ENCODE results near the gene HEYL. TPM values are rescaled to one million over a fixed set of nuclear protein-coding genes. Genes with fewer than 3 reads are reported as not detected.

The HEYL gene
- polyA plus RNA-seq, 1 of the 3 experiments (the other 2 are of a cell fraction): not detected

- no peaks in the 10 kb centered on the region for H3F3A ChIP-seq (replicated peaks; ENCODE audit: insufficient read depth)
- DNase-seq: no peak
- ChIA-PET CTCF (interaction anchor here (0.6 to 15.4 kb wide), 3 partner anchors 7 to 69 kb away, joined by 3 to 459 read pairs (median 4); no protein-coding TSS in a partner anchor), POLR2A (no interaction called here)
- no peaks in the 10 kb centered on the region for H3K36me3 ChIP-seq (replicated peaks in 1 of 2; ENCODE audit: control insufficient read depth in 1 of 2, insufficient read depth in 2 of 2, low read length in 1 of 2)
- H3K9me2 ChIP-seq: no peaks in the 10 kb centered on the region
- 75% methylated on average over 1 of the region's 1 CpG for WGBS (ENCODE audit: low lambda C conversion rate)
- H3K9ac ChIP-seq: no peak overlapping the region
- H3K4me3 ChIP-seq (ENCODE audit: low read depth in 2 of 2, low read length in 1 of 2): no peak overlapping the region
- no peaks in the 10 kb centered on the region for H4K20me1 ChIP-seq (ENCODE audit: insufficient read depth)
- H3K27me3 ChIP-seq (ENCODE audit: insufficient read depth): no peaks in the 10 kb centered on the region
- H3K4me2 ChIP-seq: no peak overlapping the region
- H3K4me1 ChIP-seq (ENCODE audit: control insufficient read depth in 1 of 2, insufficient read depth in 2 of 2, low read depth in 1 of 2, low read length in 1 of 2): peaks cover 0 to 55% of the 10 kb centered on the region in 2 experiments; a peak in 2 of 4 replicates
- no peak overlapping the region for H3K27ac ChIP-seq (ENCODE audit: low read depth in 2 of 2, low read length in 1 of 2)
- TF ChIP-seq USF2 (IDR thresholded peaks at IDR 0.05; ENCODE audit: borderline replicate concordance, low read depth, low read length): no peak
- TF ChIP-seq GABPA (IDR thresholded peaks at IDR 0.05; ENCODE audit: low read depth): no peak
- no peak for TF ChIP-seq USF1 (IDR thresholded peaks at IDR 0.05; ENCODE audit: borderline replicate concordance, low read depth)
- H3K9me3 ChIP-seq: no peaks in the 10 kb centered on the region
- no peaks in the 10 kb centered on the region for H3K79me2 ChIP-seq (ENCODE audit: insufficient read depth)
- H2AFZ ChIP-seq (ENCODE audit: low read depth): no peak overlapping the region
Observed at GRCh38 chr1:39650431-39650830, 11.0 kb upstream of the HEYL start.

- DNase-seq: no peak
- POLR2A ChIA-PET: interaction anchor here (0.6 kb wide), 1 partner anchor 20 kb away, joined by 5 read pairs; no protein-coding TSS in a partner anchor
- 73% methylated on average over 2 of the region's 2 CpGs for WGBS (ENCODE audit: low lambda C conversion rate)
- TF ChIP-seq EP300 (IDR thresholded peaks at IDR 0.05; ENCODE audit: borderline replicate concordance in 1 of 2, low read depth in 1 of 2, low read length in 1 of 2) (no peak), PBX3 (IDR thresholded peaks at IDR 0.05) (no peak), FOXJ3 (CRISPR knock-in tag; IDR thresholded peaks at IDR 0.05) (no peak), RAD21 (IDR thresholded peaks at IDR 0.05; ENCODE audit: low read length) (no peak), IRF3 (IDR thresholded peaks at IDR 0.05; ENCODE audit: low read depth, low read length) (no peak), CHD2 (IDR thresholded peaks at IDR 0.05; ENCODE audit: low read length, partially characterized antibody) (no peak), CTCF (IDR thresholded peaks at IDR 0.05) (no peak), TCF12 (IDR thresholded peaks at IDR 0.05) (no peak), EZH2phosphoT487 (IDR thresholded peaks at IDR 0.05; ENCODE audit: borderline replicate concordance, low read depth) (no peak), RCOR1 (IDR thresholded peaks at IDR 0.05; ENCODE audit: low read length) (no peak), RXRA (IDR thresholded peaks at IDR 0.05; ENCODE audit: borderline replicate concordance, low read depth) (no peak), NFIC (IDR thresholded peaks at IDR 0.05; ENCODE audit: borderline replicate concordance) (no peak)
- Histone ChIP-seq H3F3A (replicated peaks; ENCODE audit: insufficient read depth) (no peaks in the 10 kb centered on the region), H3K36me3 (replicated peaks in 1 of 2; ENCODE audit: control insufficient read depth in 1 of 2, insufficient read depth in 2 of 2, low read length in 1 of 2) (no peaks in the 10 kb centered on the region), H3K4me2 (no peak overlapping the region), H4K20me1 (ENCODE audit: insufficient read depth) (no peaks in the 10 kb centered on the region), H3K9ac (no peak overlapping the region), H2AFZ (ENCODE audit: low read depth) (no peak overlapping the region), H3K9me3 (no peaks in the 10 kb centered on the region), H3K27ac (ENCODE audit: low read depth in 2 of 2, low read length in 1 of 2) (no peak overlapping the region), H3K4me1 (ENCODE audit: control insufficient read depth in 1 of 2, insufficient read depth in 2 of 2, low read depth in 1 of 2, low read length in 1 of 2) (peaks cover 0 to 55% of the 10 kb centered on the region in 2 experiments; a peak in 2 of 4 replicates), H3K4me3 (ENCODE audit: low read depth in 2 of 2, low read length in 1 of 2) (no peak overlapping the region), H3K27me3 (ENCODE audit: insufficient read depth) (no peaks in the 10 kb centered on the region), H3K79me2 (ENCODE audit: insufficient read depth) (no peaks in the 10 kb centered on the region), H3K9me2 (no peaks in the 10 kb centered on the region)
- CTCF ChIA-PET: interaction anchor here (0.6 to 15.4 kb wide), 4 partner anchors 8 to 551 kb away, joined by 3 to 459 read pairs (median 4); no protein-coding TSS in a partner anchor
Observed at GRCh38 chr1:39649636-39650185, 10.3 kb upstream of the HEYL start.

All from SK-N-SH (cell line).